Panc1 (cell line): ENCODE data around the gene ZRANB2. TPM values are rescaled to one million over a fixed set of nuclear protein-coding genes. Genes with fewer than 3 reads are reported as not detected.

Experiments
- ATAC-seq: fragments of 200-7000 bp; cut with Tn5 transposase; 2 replicates; pipeline ENCODE4 v1.9.1; 2020; ENCODE audit warnings: mild to moderate bottlenecking, moderate library complexity
- BruUV-seq: library from RNA; stranded (reverse); fragments of 400-500 nt; replicated peaks from 2 replicates; lab custom pipeline; 2021; lab: Mats Ljungman, UMichigan
- CTCF ChIA-PET: fragments of 300-600 bp; sonication (Branson Sonifier 250); formaldehyde crosslinking; loops from one replicate; lab custom pipeline; 2022; ENCODE audit warnings: antibody characterized with exemption; lab: Charles Lee
- POLR2A ChIA-PET: fragments of 300-600 bp; sonication (Branson Sonifier 250); formaldehyde crosslinking; loops from one replicate; lab custom pipeline; 2022; ENCODE audit warnings: antibody characterized with exemption; lab: Charles Lee
- DNase-seq: peaks from one replicate; pipeline ENCODE4 v3.0.0-alpha.2; 2010; ENCODE audit warnings: low read depth, low spot score
- H3K27ac ChIP-seq: 2 replicates; pipeline ENCODE4 v1.5.1; 2011; ENCODE audit warnings: mild to moderate bottlenecking, low read length, inconsistent platforms
- H3K27me3 ChIP-seq: fragments of 200-500 bp; sonication (Bioruptor generic); 2 replicates; pipeline ENCODE4 v1.6.0; 2014; ENCODE audit warnings: low read length, inconsistent platforms; ENCODE audit not compliant: control insufficient read depth, insufficient read depth
- H3K36me3 ChIP-seq: fragments of 200-500 bp; sonication (Bioruptor generic); 2 replicates; pipeline ENCODE4 v1.5.1; 2014; ENCODE audit warnings: inconsistent platforms, mild to moderate bottlenecking, low read length, moderate library complexity; ENCODE audit not compliant: control insufficient read depth, insufficient read depth
- H3K4me1 ChIP-seq: 2 replicates; pipeline ENCODE4 v1.5.1; 2011; ENCODE audit warnings: inconsistent platforms, mild to moderate bottlenecking, low read length, moderate library complexity; ENCODE audit not compliant: control insufficient read depth, insufficient read depth
- H3K4me3 ChIP-seq, 2 experiments: 2 replicates each; pipeline ENCODE4 v1.5.1; 2011 to 2012; ENCODE audit warnings: low read depth in 2 of 2, low read length in 2 of 2, mild to moderate bottlenecking in 2 of 2, inconsistent platforms in 1 of 2, moderate library complexity in 1 of 2
- H3K9me3 ChIP-seq: fragments of 200-500 bp; sonication (Bioruptor generic); 2 replicates; pipeline ENCODE4 v1.5.1; 2014; ENCODE audit warnings: low read depth, mild to moderate bottlenecking, inconsistent platforms, low read length, moderate library complexity; ENCODE audit not compliant: control insufficient read depth, insufficient read depth
- CTCF ChIP-seq: fragments of 450-650 bp; IDR thresholded peaks from 2 replicates; pipeline ENCODE4 v1.5.1; 2017; ENCODE audit warnings: mild to moderate bottlenecking
- POLR2AphosphoS5 ChIP-seq: IDR thresholded peaks from 2 replicates; pipeline ENCODE4 v1.6.1; 2012; ENCODE audit warnings: mild to moderate bottlenecking, low read depth, low read length, moderate library complexity
- REST ChIP-seq, 2 experiments: IDR thresholded peaks; 2 replicates each; pipeline ENCODE4 v1.6.1; 2011 to 2012; ENCODE audit warnings: low read depth in 2 of 2, control low read depth in 1 of 2, low read length in 1 of 2, mild to moderate bottlenecking in 1 of 2, moderate library complexity in 1 of 2; ENCODE audit not compliant: insufficient read depth in 1 of 2
- SIN3A ChIP-seq: IDR thresholded peaks from 2 replicates; pipeline ENCODE4 v1.6.1; 2012; ENCODE audit warnings: low read depth, mild to moderate bottlenecking, low read length, moderate library complexity, borderline replicate concordance; ENCODE audit not compliant: insufficient read depth
- TCF7L2 ChIP-seq: IDR thresholded peaks from 2 replicates; pipeline ENCODE4 v1.6.1; 2011; ENCODE audit warnings: mild to moderate bottlenecking, low read depth, low read length, inconsistent platforms
- in situ Hi-C: cut with HindIII; loops from 2 replicates; pipeline ENCODE4 v1.10.0; 2016; ENCODE audit warnings: low sequenced_read_pairs, low pct_unique_long_range_greater_than_20kb
- intact Hi-C: fragments of 100-400 bp; cut with micrococcal nuclease; formaldehyde crosslinking; loops from one replicate; pipeline ENCODE4 v1.10.0; 2022; ENCODE audit not compliant: unreplicated experiment
- total RNA-seq: library from RNA; stranded (reverse); gene quantifications from one replicate; pipeline ENCODE4 v1.2.1, GENCODE V29; 2021; ENCODE audit not compliant: unreplicated experiment

The ZRANB2 gene
- total RNA-seq, 1 experiment from 2014 or later, result 64.9 TPM

DNA sequence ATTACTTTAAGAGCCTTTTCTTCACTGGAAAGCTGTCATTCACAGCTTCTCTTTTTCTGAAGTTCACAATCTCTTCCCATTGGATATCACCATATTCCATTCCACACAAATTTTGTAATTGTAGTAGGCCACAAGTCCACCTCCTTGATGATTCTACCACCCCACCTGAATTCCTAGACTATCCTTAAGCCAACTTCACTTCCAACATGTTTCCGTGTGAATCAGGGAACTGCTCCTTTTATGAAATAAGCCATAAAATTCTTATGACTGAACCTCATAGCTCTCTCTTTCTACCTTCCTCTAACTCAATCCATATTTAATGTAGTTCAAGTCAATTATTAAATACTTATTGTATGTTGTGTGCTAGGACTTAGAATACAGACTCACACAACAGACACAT, 16.6 kb upstream of the ZRANB2 start:
- in situ Hi-C loops (no loop called here), intact Hi-C loops (no loop called here)
- CTCF ChIA-PET, result no interaction called here
- no TSS peak for BruUV-seq
- no peak overlapping the region for H3K27ac ChIP-seq
- H3K4me3 ChIP-seq, result no peak overlapping the region
- no peak for TF ChIP-seq REST (IDR thresholded peaks at IDR 0.05; ENCODE audit: insufficient read depth in 1 of 2, low read depth in 2 of 2, low read length in 1 of 2)
- TF ChIP-seq POLR2AphosphoS5, result no peak
- TF ChIP-seq TCF7L2, result no peak
- TF ChIP-seq CTCF, result no peak
- no peak for TF ChIP-seq SIN3A
- POLR2A ChIA-PET, result no interaction called here
- H3K9me3 ChIP-seq, result no peaks in the 10 kb centered on the region
- no peaks in the 10 kb centered on the region for H3K27me3 ChIP-seq
- DNase-seq (no peak), ATAC-seq (no peak)
- no peaks in the 10 kb centered on the region for H3K36me3 ChIP-seq
- H3K4me1 ChIP-seq, result no peaks in the 10 kb centered on the region

DNA sequence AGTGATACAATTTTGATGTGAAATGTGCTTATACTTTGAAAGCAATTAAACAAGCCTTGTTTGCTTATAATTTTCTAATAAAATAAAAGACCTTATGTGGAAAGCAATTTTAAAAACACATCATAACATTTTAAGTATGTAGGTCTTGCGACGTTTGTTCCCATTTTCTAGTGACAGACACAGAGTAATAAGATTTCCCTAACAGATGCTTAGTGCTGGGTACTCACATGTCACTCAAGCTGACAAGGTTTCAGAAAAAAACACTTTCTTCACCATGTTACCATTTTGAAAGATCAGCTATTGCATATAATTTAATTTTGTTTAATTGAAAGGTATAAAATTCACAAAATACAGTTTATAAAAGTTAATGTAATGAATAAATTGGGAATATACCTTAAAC, 14.1 kb upstream of the ZRANB2 start:
- TF ChIP-seq SIN3A (no peak), CTCF (no peak), TCF7L2 (no peak), POLR2AphosphoS5 (no peak), REST (IDR thresholded peaks at IDR 0.05; ENCODE audit: insufficient read depth in 1 of 2, low read depth in 2 of 2, low read length in 1 of 2) (no peak)
- in situ Hi-C loops, result no loop called here
- ChIA-PET POLR2A (interaction anchor here (0.7 kb wide), 1 partner anchor 151 kb away, joined by 3 read pairs; no protein-coding TSS in a partner anchor), CTCF (no interaction called here)
- H3K27ac ChIP-seq, result no peak overlapping the region
- no peak overlapping the region for H3K4me3 ChIP-seq
- ATAC-seq, result no peak
- BruUV-seq, result no TSS peak
- no peak for DNase-seq
- no peaks in the 10 kb centered on the region for H3K36me3 ChIP-seq
- intact Hi-C loops, result loop anchor here (5.0 kb wide), 1 partner anchor 427 kb away; no protein-coding TSS in a partner anchor
- no peaks in the 10 kb centered on the region for H3K9me3 ChIP-seq
- H3K27me3 ChIP-seq, result no peaks in the 10 kb centered on the region
- no peaks in the 10 kb centered on the region for H3K4me1 ChIP-seq
